A172 (cell line): ENCODE results near the gene SCYL3. TPM values are rescaled to one million over a fixed set of nuclear protein-coding genes. Genes with fewer than 3 reads are reported as not detected.
"Not testable (repeated sequence)": the region's sequence is repeated elsewhere in the genome, so short reads cannot be mapped to it uniquely, and the experiment has no call there.

Source experiments
- DNase-seq: peaks from one replicate; pipeline ENCODE4 v3.0.0-alpha.2; 2015; ENCODE audit warnings: low spot score
- total RNA-seq: library from RNA; depleted of rRNA; stranded (reverse); fragments of >200 nt; shearing (Covaris generic); gene quantifications from 2 replicates; pipeline ENCODE4 v1.2.3, GENCODE V29; 2014

The SCYL3 gene
- total RNA-seq, 1 experiment from 2014 or later = 6.9 TPM

DNA sequence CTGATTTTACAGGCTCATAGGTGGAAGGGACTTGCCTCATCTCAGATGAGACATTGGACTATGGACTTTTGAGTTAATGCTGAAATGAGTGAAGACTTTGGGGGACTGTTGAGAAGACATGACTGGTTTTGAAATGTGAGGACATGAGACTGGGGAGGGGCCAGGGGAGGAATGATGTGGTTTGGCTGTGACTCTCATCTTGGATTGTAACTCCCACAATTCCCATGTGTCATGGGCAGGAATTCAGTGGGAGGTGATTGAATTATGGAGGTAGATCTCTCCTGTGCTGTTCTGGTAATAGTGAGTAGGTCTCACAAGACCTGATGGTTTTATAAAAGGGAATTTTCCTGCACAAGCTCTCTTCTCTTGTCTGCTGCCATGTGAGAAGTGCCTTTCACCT lies 20.8 kb downstream of the SCYL3 start:
- no peak for DNase-seq

DNA sequence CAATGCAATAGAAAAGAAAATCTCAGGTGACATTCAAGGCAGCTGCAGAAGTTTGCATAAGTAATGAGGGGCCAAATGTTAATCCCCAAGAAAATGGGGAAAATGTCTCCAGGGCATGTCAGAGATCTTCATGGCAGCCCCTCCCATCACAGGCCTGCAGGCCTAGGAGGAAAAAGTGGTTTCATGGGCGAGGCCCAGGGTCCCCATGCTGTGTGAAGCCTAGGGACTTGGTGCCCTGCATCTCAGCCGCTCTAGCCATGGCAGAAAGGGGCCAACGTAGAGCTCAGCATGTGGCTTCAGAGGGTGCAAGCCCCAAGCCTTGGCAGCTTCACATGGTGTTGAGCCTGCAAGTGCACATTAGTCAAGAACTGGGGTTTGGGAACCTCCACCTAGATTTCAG lies 21.7 kb downstream of the SCYL3 start:
- not testable (repeated sequence) for DNase-seq

GRCh38 chr1:169869426-169869825 lies 24.3 kb downstream of the SCYL3 start:
- DNase-seq = no peak

GRCh38 chr1:169868978-169869377 lies 24.7 kb downstream of the SCYL3 start:
- no peak for DNase-seq

DNA sequence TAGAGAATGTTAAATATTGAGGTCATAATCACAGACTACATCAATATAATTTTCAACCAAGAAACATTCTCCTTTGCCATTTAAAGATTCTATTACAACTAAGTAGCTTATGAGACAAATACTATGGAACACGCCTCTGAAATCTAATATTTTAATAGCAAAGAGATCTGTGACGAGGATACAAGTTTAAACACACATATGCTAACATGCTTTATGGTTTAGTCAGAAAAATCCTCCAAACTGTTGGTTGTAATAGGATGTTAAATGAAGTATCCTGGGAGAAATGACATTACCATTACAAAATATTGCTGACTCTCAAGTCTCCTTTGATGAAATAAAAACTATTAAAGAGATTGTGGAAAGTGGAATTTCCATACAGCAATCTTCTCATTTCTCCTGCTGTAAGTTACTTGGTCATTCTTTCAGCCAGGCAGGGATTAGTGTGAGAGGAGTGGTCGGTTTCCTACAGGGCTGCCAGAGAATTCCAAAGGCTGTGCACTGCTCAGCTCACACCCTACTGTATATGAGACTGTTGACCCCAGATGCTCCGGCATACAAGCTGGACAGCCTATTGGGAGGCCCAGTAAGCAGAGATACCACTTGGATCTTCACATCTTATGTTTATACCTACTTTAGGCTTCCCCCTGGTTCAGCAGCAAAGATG lies 26.6 kb downstream of the SCYL3 start:
- DNase-seq = no peak

GRCh38 chr1:169866577-169866976 lies 27.1 kb downstream of the SCYL3 start:
- DNase-seq = no peak

- not testable (repeated sequence) for DNase-seq
Observed at GRCh38 chr1:169864531-169864930, 29.2 kb downstream of the SCYL3 start.

DNA sequence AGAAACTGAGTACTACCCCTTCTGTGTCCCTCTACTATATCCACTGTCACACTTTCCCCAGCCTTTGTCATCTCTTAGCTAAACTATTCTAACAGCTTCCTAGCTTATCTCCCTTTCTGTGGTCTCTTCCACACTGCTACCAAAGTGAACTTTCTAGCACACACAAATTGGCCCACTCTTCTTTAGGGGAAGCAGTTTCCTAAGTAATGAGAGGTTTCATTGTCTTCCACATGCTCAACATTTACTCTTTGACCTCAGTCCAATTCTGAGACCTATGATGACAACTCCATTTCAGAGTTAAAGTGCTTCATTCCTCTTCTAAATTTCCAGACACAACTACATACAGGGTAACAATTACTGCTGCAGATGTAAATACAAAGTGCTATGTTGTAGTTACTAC lies 32.9 kb downstream of the SCYL3 start:
- DNase-seq = no peak

- no peak for DNase-seq
Observed at GRCh38 chr1:169860187-169860586, 33.5 kb downstream of the SCYL3 start.

GRCh38 chr1:169859001-169859400 lies 34.7 kb downstream of the SCYL3 start:
- no peak for DNase-seq

- peak; percentile 39 for DNase-seq
Observed at GRCh38 chr1:169858467-169858866, 35.2 kb downstream of the SCYL3 start.

DNA sequence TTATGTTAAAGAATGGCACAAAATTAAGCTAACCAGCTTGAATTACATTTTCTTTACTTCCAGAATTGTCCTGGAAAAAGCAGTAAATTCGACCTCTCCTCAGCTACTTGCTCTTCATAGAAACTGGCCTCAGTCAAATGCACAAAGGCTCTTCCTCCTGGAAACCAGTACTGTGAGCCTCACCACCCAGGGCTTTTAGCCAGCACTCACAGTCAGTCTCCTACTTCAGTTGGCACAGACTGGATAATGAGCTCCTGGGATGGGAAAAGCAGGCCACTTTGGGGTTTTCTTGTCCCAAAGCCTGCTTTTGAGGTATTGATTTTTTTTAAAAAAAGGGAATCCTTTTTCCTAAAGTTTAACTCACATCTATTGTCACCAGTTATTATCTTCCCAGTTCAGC lies 40.4 kb downstream of the SCYL3 start:
- DNase-seq = no peak

DNA sequence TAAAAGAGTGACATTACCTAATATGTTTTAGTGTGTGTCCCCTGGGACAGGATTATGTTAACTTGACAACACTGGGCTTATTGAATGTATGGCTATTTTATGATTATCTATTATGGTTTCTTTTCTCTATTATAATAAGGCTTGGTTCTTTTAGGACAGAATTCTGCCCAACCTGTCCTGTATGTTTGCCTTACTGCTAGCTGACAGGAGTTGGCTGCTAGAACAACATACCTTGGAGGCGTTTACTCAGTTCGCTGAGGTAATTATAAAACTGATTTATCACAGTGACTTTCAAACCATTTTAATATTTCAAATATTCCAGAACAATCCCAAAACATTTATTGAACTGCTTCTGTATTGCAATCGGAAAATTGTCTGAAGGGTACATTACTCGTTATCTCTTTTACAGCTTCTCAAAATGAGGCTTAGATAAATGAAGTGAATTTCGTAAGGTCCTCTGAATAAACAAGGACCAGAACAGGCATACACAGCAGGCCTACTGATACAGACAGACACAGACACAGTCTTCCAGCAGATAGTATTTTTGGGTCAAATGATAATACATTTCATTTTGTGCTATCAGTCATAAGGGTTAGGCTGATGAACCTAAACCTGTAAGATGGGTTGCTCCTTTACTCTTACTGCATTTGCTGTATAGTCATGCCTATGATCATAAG lies 44.2 kb downstream of the SCYL3 start:
- no peak for DNase-seq

- no peak for DNase-seq
Observed at GRCh38 chr1:169848456-169848855, 45.2 kb downstream of the SCYL3 start.

DNA sequence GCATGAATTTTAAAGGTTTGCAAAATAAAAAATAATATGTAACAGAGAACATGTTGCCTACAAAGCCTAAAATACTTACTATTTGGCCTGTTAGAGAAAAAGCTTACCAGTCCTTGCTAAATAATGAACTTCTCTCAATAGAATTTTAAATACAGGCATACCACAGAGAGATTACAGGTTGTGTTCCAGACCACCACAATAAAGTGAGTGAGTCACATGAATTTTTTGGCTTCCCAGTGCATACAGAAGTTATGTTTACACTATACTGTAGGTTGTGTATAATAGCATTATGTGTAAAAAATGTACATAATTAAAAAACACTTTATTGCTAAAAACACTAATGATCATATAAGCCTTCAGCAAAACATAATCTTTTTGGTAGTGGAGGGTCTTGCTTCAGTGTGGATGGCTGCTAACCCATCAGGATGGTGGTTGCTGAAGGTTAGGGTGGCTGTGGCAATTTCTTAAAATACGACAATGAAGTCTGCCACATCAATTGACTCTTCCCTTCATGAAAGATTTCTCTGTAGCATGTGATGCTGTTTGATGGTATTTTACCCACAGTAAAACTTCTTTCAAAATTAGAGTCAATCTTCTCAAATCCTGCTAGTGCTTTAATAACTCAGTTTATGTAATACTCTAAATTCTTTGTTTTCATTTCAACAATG lies 48.6 kb downstream of the SCYL3 start:
- no peak for DNase-seq

DNA sequence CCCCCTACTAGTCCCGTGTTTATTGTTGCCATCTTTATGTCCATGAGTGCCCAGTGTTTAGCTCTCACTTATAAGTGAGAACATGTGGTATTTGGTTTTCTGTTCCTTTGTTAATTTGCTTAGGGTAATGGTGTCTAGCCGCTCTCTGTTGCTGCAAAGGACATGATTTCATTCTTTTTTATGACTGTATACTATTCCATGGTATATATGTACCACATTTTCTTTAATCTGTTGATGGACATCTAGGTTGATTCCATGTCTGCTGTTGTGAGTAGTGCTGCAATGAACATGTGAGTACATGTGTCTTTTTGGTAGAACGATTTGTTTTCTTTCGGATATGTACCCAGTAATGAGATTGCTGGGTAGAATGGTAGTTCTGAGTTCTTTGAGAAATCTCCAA lies 54.8 kb downstream of the SCYL3 start:
- no peak for DNase-seq

- no peak for DNase-seq
Observed at GRCh38 chr1:169836198-169836597, 57.5 kb downstream of the SCYL3 start.

DNA sequence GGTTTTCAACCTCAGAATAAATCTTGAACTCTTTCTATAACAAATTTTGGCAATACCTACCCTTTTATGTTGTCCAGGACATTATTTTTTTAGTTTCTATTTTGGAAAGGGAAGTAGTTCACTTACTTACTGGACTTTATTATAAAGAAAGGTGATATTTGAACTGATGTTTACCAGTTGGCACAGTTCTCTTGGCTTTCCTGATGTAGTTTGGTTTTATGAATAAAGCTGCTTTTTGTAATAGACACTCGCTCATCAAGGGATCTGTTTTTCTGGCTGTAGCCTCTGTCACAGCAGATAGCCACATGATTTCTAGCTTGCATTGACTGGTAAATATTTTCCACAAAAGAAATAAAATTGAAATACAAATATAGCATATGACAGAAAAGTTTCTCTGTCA lies 58.0 kb downstream of the SCYL3 start:
- no peak for DNase-seq

- DNase-seq = no peak
Observed at GRCh38 chr1:169834869-169835268, 58.8 kb downstream of the SCYL3 start.

DNA sequence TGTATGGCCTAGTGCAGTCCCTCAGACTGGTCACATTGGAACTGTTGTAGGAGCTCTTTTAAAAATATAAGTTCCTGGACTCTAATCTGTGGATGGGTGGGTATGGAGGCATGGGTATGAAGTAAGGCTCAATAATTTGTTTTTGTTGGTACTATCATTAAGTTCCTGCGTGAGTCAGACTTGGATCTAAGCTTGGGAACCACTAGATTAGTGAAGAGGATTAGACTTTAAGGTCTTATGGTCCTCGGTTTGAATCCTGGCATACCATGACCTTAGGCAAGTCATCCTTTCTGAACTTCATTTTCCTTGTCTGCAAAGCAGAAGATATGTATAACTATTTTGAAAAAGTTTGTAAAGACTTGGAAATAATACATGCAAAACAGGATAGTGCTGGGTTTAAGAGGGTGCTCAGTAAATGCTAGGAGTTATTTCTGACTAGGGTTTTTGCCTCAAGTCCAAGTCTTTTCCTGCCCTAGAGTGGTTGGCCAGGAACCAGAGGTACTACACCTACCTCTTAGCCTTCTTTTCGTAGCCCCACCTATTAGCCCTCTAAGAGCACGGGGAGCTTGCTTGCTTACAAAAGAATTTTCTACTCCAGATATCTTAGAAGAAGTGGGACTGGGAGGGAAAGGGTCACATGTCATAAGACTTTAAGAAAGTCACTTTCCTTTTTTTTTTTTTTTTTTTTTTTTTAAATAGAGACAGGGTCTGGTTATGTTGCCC lies 60.4 kb downstream of the SCYL3 start:
- DNase-seq = no peak

- no peak for DNase-seq
Observed at GRCh38 chr1:169829671-169830070, 64.0 kb downstream of the SCYL3 start.

- DNase-seq = no peak
Observed at GRCh38 chr1:169824153-169824552, 69.5 kb downstream of the SCYL3 start.

- DNase-seq = no peak
Observed at GRCh38 chr1:169821500-169821899, 72.2 kb downstream of the SCYL3 start.
